GM21786 (cell line): Measurements from ENCODE around the gene TRPV4.

Experiments
- ATAC-seq: cut with Tn5 transposase; IDR thresholded peaks from one replicate; pipeline ENCODE4 v1.9.1; 2021; ENCODE audit not compliant: unreplicated experiment

Gene TRPV4

GRCh38 chr12:109829667-109830066, 3.5 kb downstream of the TRPV4 start:
- ATAC-seq: no peak

- ATAC-seq: no peak
These were observed 4.3 kb downstream of the TRPV4 start for GRCh38 chr12:109828754-109829511.

- ATAC-seq: no peak
These were observed 5.3 kb downstream of the TRPV4 start for GRCh38 chr12:109827566-109828550.

- no peak for ATAC-seq
These were observed 6.1 kb downstream of the TRPV4 start for GRCh38 chr12:109827080-109827479.

GRCh38 chr12:109824731-109825130, 8.5 kb downstream of the TRPV4 start:
- ATAC-seq: no peak

GRCh38 chr12:109822951-109823411, 10.2 kb downstream of the TRPV4 start:
- no peak for ATAC-seq

GRCh38 chr12:109822416-109822815, 10.8 kb downstream of the TRPV4 start:
- ATAC-seq: no peak

- ATAC-seq: no peak
These were observed 11.2 kb downstream of the TRPV4 start for GRCh38 chr12:109821968-109822367.

- no peak for ATAC-seq
These were observed 12.3 kb downstream of the TRPV4 start for GRCh38 chr12:109820816-109821381.

GRCh38 chr12:109818905-109819500, 14.2 kb downstream of the TRPV4 start:
- ATAC-seq: no peak

GRCh38 chr12:109818253-109818652, 14.9 kb downstream of the TRPV4 start:
- no peak for ATAC-seq

GRCh38 chr12:109817627-109818231, 15.5 kb downstream of the TRPV4 start:
- ATAC-seq: no peak

- no peak for ATAC-seq
These were observed 16.3 kb downstream of the TRPV4 start for GRCh38 chr12:109816870-109817269.

GRCh38 chr12:109815757-109816617, 17.2 kb downstream of the TRPV4 start:
- ATAC-seq: no peak

- ATAC-seq: no peak
These were observed 18.0 kb downstream of the TRPV4 start for GRCh38 chr12:109815225-109815624.

- no peak for ATAC-seq
These were observed 18.5 kb downstream of the TRPV4 start for GRCh38 chr12:109814600-109815150.

- ATAC-seq: no peak
These were observed 19.3 kb downstream of the TRPV4 start for GRCh38 chr12:109813810-109814416.

GRCh38 chr12:109811624-109811995, 21.6 kb downstream of the TRPV4 start:
- no peak for ATAC-seq
